ENCODE results near the gene HLCS. TPM values are rescaled to one million over a fixed set of nuclear protein-coding genes. Genes with fewer than 3 reads are reported as not detected.

The HLCS gene
- total and polyA plus RNA-seq, 2 experiments from 2014 or later: 10.6 to 30.4 TPM

- Histone ChIP-seq H3K9me3 (ENCODE audit: low read depth) (no peaks in the 10 kb centered on the region), H3K27ac (no peak overlapping the region), H3K36me3 (replicated peaks; ENCODE audit: insufficient read depth, low read depth) (no peaks in the 10 kb centered on the region), H3K27me3 (no peaks in the 10 kb centered on the region), H3K4me3 (no peak overlapping the region), H3K79me2 (no peaks in the 10 kb centered on the region), H3K4me1 (ENCODE audit: insufficient read depth) (no peaks in the 10 kb centered on the region), H4K20me1 (ENCODE audit: insufficient read depth, poor library complexity, severe bottlenecking) (no peaks in the 10 kb centered on the region), H2AFZ (no peak overlapping the region), H3K4me2 (no peak overlapping the region), H3K9me2 (replicated peaks; ENCODE audit: insufficient read depth) (no peaks in the 10 kb centered on the region)
- no peak for DNase-seq (ENCODE audit: low spot score)
- 84% methylated on average over 3 of the region's 3 CpGs for WGBS (ENCODE audit: low lambda C conversion rate, missing lambda C conversion rate)
- TF ChIP-seq EZH2phosphoT487 (IDR thresholded peaks at IDR 0.05; ENCODE audit: low read depth, severe bottlenecking, unreplicated experiment) (no peak), EZH2 (IDR thresholded peaks at IDR 0.05; ENCODE audit: borderline replicate concordance) (no peak)
- TF ChIP-seq, protein P1, sequence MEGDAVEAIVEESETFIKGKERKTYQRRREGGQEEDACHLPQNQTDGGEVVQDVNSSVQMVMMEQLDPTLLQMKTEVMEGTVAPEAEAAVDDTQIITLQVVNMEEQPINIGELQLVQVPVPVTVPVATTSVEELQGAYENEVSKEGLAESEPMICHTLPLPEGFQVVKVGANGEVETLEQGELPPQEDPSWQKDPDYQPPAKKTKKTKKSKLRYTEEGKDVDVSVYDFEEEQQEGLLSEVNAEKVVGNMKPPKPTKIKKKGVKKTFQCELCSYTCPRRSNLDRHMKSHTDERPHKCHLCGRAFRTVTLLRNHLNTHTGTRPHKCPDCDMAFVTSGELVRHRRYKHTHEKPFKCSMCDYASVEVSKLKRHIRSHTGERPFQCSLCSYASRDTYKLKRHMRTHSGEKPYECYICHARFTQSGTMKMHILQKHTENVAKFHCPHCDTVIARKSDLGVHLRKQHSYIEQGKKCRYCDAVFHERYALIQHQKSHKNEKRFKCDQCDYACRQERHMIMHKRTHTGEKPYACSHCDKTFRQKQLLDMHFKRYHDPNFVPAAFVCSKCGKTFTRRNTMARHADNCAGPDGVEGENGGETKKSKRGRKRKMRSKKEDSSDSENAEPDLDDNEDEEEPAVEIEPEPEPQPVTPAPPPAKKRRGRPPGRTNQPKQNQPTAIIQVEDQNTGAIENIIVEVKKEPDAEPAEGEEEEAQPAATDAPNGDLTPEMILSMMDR (IDR thresholded peaks at IDR 0.05; ENCODE audit: poor library complexity): no peak
Measured at GRCh38 chr21:36839735-36840134, 126.7 kb downstream of the HLCS start.

DNA sequence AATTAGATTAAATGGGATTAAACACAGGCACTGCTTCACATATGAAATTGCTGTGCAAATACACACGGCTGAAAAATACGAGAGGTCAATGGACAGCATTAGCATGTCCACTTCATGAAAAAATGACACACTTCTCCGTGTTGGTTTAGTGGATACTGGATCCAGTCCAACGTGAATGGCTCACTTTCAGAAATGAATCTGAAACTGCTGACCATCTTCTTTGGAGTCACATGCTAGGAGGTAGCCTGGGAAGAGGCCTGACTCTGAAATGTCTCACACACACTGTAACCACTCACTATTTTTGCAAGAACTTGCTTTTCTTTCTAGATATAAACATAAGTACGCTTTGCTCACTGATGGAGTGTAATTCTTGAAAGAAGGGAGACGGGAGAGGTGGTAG lies 127.3 kb downstream of the HLCS start:
- no peaks in the 10 kb centered on the region for H4K20me1 ChIP-seq (ENCODE audit: insufficient read depth, poor library complexity, severe bottlenecking)
- WGBS (ENCODE audit: low lambda C conversion rate, missing lambda C conversion rate): 80% methylated on average over 6 of the region's 6 CpGs

DNA sequence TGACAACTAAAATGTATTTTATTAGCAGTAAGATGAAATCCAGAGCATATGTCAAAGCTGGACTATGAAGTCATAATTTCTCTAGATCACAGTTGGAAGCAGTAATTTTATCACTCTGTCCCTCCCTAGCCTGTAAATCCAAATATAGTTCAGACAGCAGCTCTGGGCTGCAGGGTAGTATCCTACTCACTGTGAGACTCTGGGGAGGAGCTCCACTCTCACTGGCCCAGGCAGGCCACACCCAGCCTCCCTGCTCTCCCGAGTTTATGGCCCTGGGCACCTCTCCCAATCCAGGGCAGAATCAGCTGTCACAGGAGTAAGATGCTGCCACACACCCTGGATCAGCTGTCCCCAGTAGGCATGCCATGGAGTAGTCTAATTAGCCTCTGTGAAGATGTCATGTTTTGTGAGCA lies 131.1 kb downstream of the HLCS start:
- TF ChIP-seq EZH2 (IDR thresholded peaks at IDR 0.05; ENCODE audit: borderline replicate concordance) (no peak), EZH2phosphoT487 (IDR thresholded peaks at IDR 0.05; ENCODE audit: low read depth, severe bottlenecking, unreplicated experiment) (no peak)
- TF ChIP-seq, protein P1 (IDR thresholded peaks at IDR 0.05; ENCODE audit: poor library complexity): no peak
- Histone ChIP-seq H3K9me2 (replicated peaks; ENCODE audit: insufficient read depth) (no peaks in the 10 kb centered on the region), H3K4me1 (ENCODE audit: insufficient read depth) (no peaks in the 10 kb centered on the region), H4K20me1 (ENCODE audit: insufficient read depth, poor library complexity, severe bottlenecking) (no peaks in the 10 kb centered on the region), H3K9me3 (ENCODE audit: low read depth) (no peaks in the 10 kb centered on the region), H3K36me3 (replicated peaks; ENCODE audit: insufficient read depth, low read depth) (no peaks in the 10 kb centered on the region), H2AFZ (no peak overlapping the region), H3K4me3 (no peak overlapping the region), H3K27me3 (no peaks in the 10 kb centered on the region), H3K79me2 (no peaks in the 10 kb centered on the region), H3K27ac (no peak overlapping the region), H3K4me2 (no peak overlapping the region)
- 0% methylated on average over 1 of the region's 1 CpG for WGBS (ENCODE audit: low lambda C conversion rate, missing lambda C conversion rate)
- DNase-seq (ENCODE audit: low spot score): no peak

More for the DNA sequence above, 127.3 kb downstream of the HLCS start:
- Histone ChIP-seq H3K9me2 (replicated peaks; ENCODE audit: insufficient read depth) (no peaks in the 10 kb centered on the region), H3K27ac (no peak overlapping the region), H3K27me3 (no peaks in the 10 kb centered on the region), H3K36me3 (replicated peaks; ENCODE audit: insufficient read depth, low read depth) (no peaks in the 10 kb centered on the region), H3K9me3 (ENCODE audit: low read depth) (no peaks in the 10 kb centered on the region), H3K4me2 (no peak overlapping the region), H3K4me3 (no peak overlapping the region), H2AFZ (no peak overlapping the region), H3K79me2 (no peaks in the 10 kb centered on the region), H3K4me1 (ENCODE audit: insufficient read depth) (no peaks in the 10 kb centered on the region)
- TF ChIP-seq EZH2phosphoT487 (IDR thresholded peaks at IDR 0.05; ENCODE audit: low read depth, severe bottlenecking, unreplicated experiment) (no peak), EZH2 (IDR thresholded peaks at IDR 0.05; ENCODE audit: borderline replicate concordance) (no peak)
- TF ChIP-seq, protein P1 (IDR thresholded peaks at IDR 0.05; ENCODE audit: poor library complexity): no peak
- DNase-seq (ENCODE audit: low spot score): no peak

GRCh38 chr21:36834192-36834591 lies 132.3 kb downstream of the HLCS start:
- 89% methylated on average over 4 of the region's 4 CpGs for WGBS (ENCODE audit: low lambda C conversion rate, missing lambda C conversion rate)

More at GRCh38 chr21:36834192-36834591, 132.3 kb downstream of the HLCS start:
- no peak overlapping the region for H3K4me2 ChIP-seq
- H3K4me3 ChIP-seq: no peak overlapping the region
- H3K4me1 ChIP-seq (ENCODE audit: insufficient read depth): no peaks in the 10 kb centered on the region
- no peak for DNase-seq (ENCODE audit: low spot score)
- H3K9me3 ChIP-seq (ENCODE audit: low read depth): no peaks in the 10 kb centered on the region
- no peak overlapping the region for H2AFZ ChIP-seq
- no peaks in the 10 kb centered on the region for H3K27me3 ChIP-seq
- H3K9me2 ChIP-seq (replicated peaks; ENCODE audit: insufficient read depth): no peaks in the 10 kb centered on the region
- no peaks in the 10 kb centered on the region for H3K79me2 ChIP-seq
- no peak for TF ChIP-seq EZH2phosphoT487 (IDR thresholded peaks at IDR 0.05; ENCODE audit: low read depth, severe bottlenecking, unreplicated experiment)
- no peak for TF ChIP-seq EZH2 (IDR thresholded peaks at IDR 0.05; ENCODE audit: borderline replicate concordance)
- TF ChIP-seq, protein P1 (IDR thresholded peaks at IDR 0.05; ENCODE audit: poor library complexity): no peak
- H4K20me1 ChIP-seq (ENCODE audit: insufficient read depth, poor library complexity, severe bottlenecking): no peaks in the 10 kb centered on the region
- no peak overlapping the region for H3K27ac ChIP-seq
- H3K36me3 ChIP-seq (replicated peaks; ENCODE audit: insufficient read depth, low read depth): no peaks in the 10 kb centered on the region
